Natural killer cell (primary cell): ENCODE results near the gene UPP2. TPM values are rescaled to one million over a fixed set of nuclear protein-coding genes. Genes with fewer than 3 reads are reported as not detected.

Experiments
- ATAC-seq, 3 donors: fragments of 150-1000 bp in 2 of 3; fragments of 200-7000 bp in 1 of 3; cut with Tn5 transposase; 1 replicate in 1 of 3; 2 replicates in 2 of 3; pipeline ENCODE4 v1.10.0; 2021; ENCODE audit warnings: mild to moderate bottlenecking in 2 of 3, moderate library complexity in 2 of 3
- DNase-seq, 2 donors: peaks; one replicate each; pipeline versions ENCODE4 v3.0.0 to v3.0.0-alpha.2; 2013 to 2021; ENCODE audit warnings: mixed read lengths in 1 of 2
- H3K27ac ChIP-seq: one replicate; pipeline ENCODE4 v1.5.1; 2013; ENCODE audit warnings: mild to moderate bottlenecking, low read length
- H3K27me3 ChIP-seq: one replicate; pipeline ENCODE4 v1.6.1; 2013; ENCODE audit warnings: low read length; ENCODE audit not compliant: control insufficient read depth, insufficient read depth
- H3K36me3 ChIP-seq: one replicate; pipeline ENCODE4 v1.6.1; 2013; ENCODE audit warnings: low read length; ENCODE audit not compliant: control insufficient read depth, insufficient read depth
- H3K4me1 ChIP-seq: one replicate; pipeline ENCODE4 v1.6.1; 2013; ENCODE audit warnings: low read length; ENCODE audit not compliant: control insufficient read depth, insufficient read depth
- H3K4me3 ChIP-seq: one replicate; pipeline ENCODE4 v1.5.1; 2013; ENCODE audit warnings: low read length
- H3K9me3 ChIP-seq: one replicate; pipeline ENCODE4 v1.6.1; 2013; ENCODE audit warnings: low read length; ENCODE audit not compliant: control insufficient read depth, insufficient read depth
- H3K27ac Mint-ChIP-seq, 2 donors: one replicate each; pipeline ENCODE4 v1.8.0; 2022; ENCODE audit warnings: mild to moderate bottlenecking in 2 of 2, mixed read lengths in 2 of 2, moderate library complexity in 1 of 2
- H3K27me3 Mint-ChIP-seq, 2 donors: one replicate each; pipeline ENCODE4 v1.8.0; 2022; ENCODE audit warnings: low read depth in 2 of 2, mixed read lengths in 2 of 2
- H3K36me3 Mint-ChIP-seq: one replicate; pipeline ENCODE4 v1.8.0; 2022; ENCODE audit warnings: mixed read lengths
- H3K4me1 Mint-ChIP-seq, 2 donors: one replicate each; pipeline ENCODE4 v1.8.0; 2022; ENCODE audit warnings: mixed read lengths in 2 of 2
- H3K4me3 Mint-ChIP-seq: one replicate; pipeline ENCODE4 v1.8.0; 2022; ENCODE audit warnings: mild to moderate bottlenecking, moderate library complexity, mixed read lengths
- H3K9me3 Mint-ChIP-seq, 2 donors: one replicate each; pipeline ENCODE4 v1.8.0; 2022; ENCODE audit warnings: mixed read lengths in 2 of 2
- WGBS: methylation state at CpG from one replicate; pipeline ENCODE4 v1.1.7; 2013; ENCODE audit warnings: missing lambda C conversion rate; ENCODE audit not compliant: insufficient coverage; 5-methylcytosine and 5-hydroxymethylcytosine counted together
- intact Hi-C: fragments of 100-400 bp; cut with micrococcal nuclease; formaldehyde crosslinking; loops from one replicate; pipeline ENCODE4 v1.14.2; 2022
- total RNA-seq, 4 donors: library from RNA; stranded (reverse); fragments of 120-200 nt in 1 of 4; gene quantifications; one replicate each; pipeline versions ENCODE4 v1.2.3 to v1.2.4, GENCODE V29; 2013 to 2022
- TF ChIP-seq, protein P1 (sequence below): fragments of 200-600 bp; IDR thresholded peaks from one replicate; pipeline ENCODE4 v1.8.0; 2022; ENCODE audit warnings: antibody characterized with exemption

UPP2 gene
- total RNA-seq, 3 donors from 2014 or later (not counting 1 experiment from before 2014, with no cell fraction given) = not detected

DNA sequence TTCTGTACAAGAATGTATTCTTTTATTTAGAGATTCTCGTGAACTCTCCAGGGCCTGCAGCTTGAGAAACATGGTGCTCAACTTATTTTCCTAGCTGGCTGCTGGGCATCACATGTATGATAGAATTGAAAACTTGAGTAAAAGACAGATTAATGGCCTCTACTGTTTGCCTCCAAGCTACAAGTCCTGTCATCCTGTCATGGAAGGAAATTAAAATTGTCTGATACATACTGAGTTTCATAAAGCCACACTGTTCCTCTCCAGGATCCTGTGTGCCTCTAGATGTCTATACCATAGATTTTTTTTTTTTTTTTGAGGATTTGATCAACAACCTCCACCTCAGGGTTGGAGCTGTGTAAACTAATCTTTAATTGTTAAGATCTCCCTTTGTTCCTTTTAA, 38.5 kb downstream of the UPP2 start:
- H3K36me3 Mint-ChIP-seq = no peaks in the 10 kb centered on the region

DNA sequence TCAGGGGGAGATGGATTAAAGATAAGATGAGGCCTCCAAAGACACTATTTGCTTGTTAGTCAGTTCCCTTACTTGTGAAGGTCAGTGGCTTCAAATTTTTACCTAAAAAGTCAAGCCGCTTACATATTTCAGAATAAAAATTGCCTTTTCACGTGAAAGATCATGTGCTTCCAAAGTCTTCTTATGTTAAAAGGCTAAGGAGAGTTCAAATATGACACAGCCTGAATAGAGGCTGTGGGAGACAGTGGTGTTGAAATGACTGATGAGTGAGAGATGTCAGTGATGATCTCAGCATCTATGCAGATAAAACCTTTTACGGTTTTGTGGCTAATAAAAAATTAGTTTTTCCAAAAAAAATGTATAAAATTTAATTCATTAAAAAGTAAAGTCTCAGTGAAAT, 40.5 kb downstream of the UPP2 start:
- H3K4me3 Mint-ChIP-seq = no peak overlapping the region
- WGBS = 90% methylated on average over 2 of the region's 3 CpGs
- intact Hi-C loops = no loop called here

More for the DNA sequence above, 38.5 kb downstream of the UPP2 start:
- Histone ChIP-seq H3K4me3 (no peak overlapping the region), H3K27ac (no peak overlapping the region), H3K4me1 (no peaks in the 10 kb centered on the region), H3K9me3 (no peaks in the 10 kb centered on the region), H3K36me3 (no peaks in the 10 kb centered on the region), H3K27me3 (no peaks in the 10 kb centered on the region)
- ATAC-seq (no peak), DNase-seq (no peak)
- 100% methylated on average over 1 of the region's 1 CpG for WGBS
- Mint-ChIP-seq H3K27me3 (peaks cover 3 to 8% of the 10 kb centered on the region in 2 donors), H3K4me3 (no peak overlapping the region), H3K27ac (no peak overlapping the region), H3K4me1 (no peaks in the 10 kb centered on the region), H3K9me3 (peaks cover 0 to under 1% of the 10 kb centered on the region in 2 donors)
- intact Hi-C loops = no loop called here
- TF ChIP-seq, protein P1, sequence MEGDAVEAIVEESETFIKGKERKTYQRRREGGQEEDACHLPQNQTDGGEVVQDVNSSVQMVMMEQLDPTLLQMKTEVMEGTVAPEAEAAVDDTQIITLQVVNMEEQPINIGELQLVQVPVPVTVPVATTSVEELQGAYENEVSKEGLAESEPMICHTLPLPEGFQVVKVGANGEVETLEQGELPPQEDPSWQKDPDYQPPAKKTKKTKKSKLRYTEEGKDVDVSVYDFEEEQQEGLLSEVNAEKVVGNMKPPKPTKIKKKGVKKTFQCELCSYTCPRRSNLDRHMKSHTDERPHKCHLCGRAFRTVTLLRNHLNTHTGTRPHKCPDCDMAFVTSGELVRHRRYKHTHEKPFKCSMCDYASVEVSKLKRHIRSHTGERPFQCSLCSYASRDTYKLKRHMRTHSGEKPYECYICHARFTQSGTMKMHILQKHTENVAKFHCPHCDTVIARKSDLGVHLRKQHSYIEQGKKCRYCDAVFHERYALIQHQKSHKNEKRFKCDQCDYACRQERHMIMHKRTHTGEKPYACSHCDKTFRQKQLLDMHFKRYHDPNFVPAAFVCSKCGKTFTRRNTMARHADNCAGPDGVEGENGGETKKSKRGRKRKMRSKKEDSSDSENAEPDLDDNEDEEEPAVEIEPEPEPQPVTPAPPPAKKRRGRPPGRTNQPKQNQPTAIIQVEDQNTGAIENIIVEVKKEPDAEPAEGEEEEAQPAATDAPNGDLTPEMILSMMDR = no peak

DNA sequence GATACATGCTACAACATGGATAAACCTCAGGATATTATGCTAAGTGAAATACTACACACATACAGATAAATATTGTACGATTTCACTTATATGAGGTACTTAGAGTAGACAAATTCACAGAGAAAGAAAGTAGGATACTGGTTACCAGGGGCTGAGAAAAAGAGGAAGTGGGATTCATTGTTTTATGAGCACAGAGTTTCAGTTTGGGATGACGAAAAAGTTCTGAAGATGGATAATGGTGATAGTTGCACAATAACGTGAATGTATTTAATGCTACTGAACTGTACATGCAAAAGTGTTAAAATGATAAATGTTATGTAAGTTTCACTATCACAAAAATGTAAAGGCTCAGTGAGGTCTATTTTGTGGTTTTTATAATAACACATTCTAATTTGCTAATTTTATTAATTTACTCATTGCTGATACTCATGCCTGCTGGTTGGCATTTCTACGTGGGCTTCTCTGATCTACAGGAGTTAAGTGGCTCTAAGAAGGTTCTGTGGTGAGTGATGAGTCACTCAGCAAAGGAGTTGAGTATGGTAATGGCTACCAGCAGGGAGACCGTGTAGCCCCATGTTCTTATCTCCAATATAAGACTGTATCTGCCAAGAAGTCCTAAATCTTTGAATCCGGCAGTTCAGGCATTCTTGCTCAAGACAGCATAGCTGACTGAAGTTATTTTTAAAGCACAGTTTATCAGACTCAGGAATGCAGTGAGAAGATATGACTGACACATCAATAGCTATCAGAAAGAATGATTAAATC, 41.1 kb downstream of the UPP2 start:
- no peak overlapping the region for H3K4me3 Mint-ChIP-seq
- 53% methylated on average over 4 of the region's 6 CpGs for WGBS
- TF ChIP-seq, protein P1 = no peak

More for the DNA sequence above, 40.5 kb downstream of the UPP2 start:
- Histone ChIP-seq H3K27ac (no peak overlapping the region), H3K27me3 (no peaks in the 10 kb centered on the region), H3K9me3 (no peaks in the 10 kb centered on the region), H3K36me3 (no peaks in the 10 kb centered on the region), H3K4me1 (no peaks in the 10 kb centered on the region), H3K4me3 (no peak overlapping the region)
- DNase-seq (no peak), ATAC-seq (peak in 1 of 3 donors; percentile 56)
- Mint-ChIP-seq H3K36me3 (no peaks in the 10 kb centered on the region), H3K4me1 (no peaks in the 10 kb centered on the region), H3K27me3 (peaks cover 3 to 8% of the 10 kb centered on the region in 2 donors), H3K9me3 (peaks cover 0 to 8% of the 10 kb centered on the region in 2 donors), H3K27ac (no peak overlapping the region)
- TF ChIP-seq, protein P1 = no peak

More for the DNA sequence above, 41.1 kb downstream of the UPP2 start:
- ATAC-seq (peak in 1 of 3 donors; percentile 46), DNase-seq (no peak)
- no peaks in the 10 kb centered on the region for H3K36me3 ChIP-seq
- Mint-ChIP-seq H3K27me3 (peaks cover 3 to 6% of the 10 kb centered on the region in 2 donors), H3K9me3 (peaks cover 0 to 8% of the 10 kb centered on the region in 2 donors), H3K4me1 (no peaks in the 10 kb centered on the region), H3K27ac (no peak overlapping the region), H3K36me3 (no peaks in the 10 kb centered on the region)
- intact Hi-C loops = no loop called here
- no peak overlapping the region for H3K27ac ChIP-seq
- no peak overlapping the region for H3K4me3 ChIP-seq
- no peaks in the 10 kb centered on the region for H3K9me3 ChIP-seq
- no peaks in the 10 kb centered on the region for H3K4me1 ChIP-seq
- no peaks in the 10 kb centered on the region for H3K27me3 ChIP-seq
